Measurements from ENCODE around the gene FAM118A. TPM values are rescaled to one million over a fixed set of nuclear protein-coding genes. Genes with fewer than 3 reads are reported as not detected.

The FAM118A gene
- total RNA-seq, 1 donor from 2014 or later: 18.3 TPM

- Histone ChIP-seq H3K9ac (ENCODE audit: low read length) (no peak overlapping the region), H3K4me1 (ENCODE audit: insufficient read depth, low read length) (peaks cover 5% of the 10 kb centered on the region), H3K27ac (ENCODE audit: low read depth, low read length) (no peak overlapping the region), H3K9me3 (ENCODE audit: insufficient read depth, low read depth, low read length) (no peaks in the 10 kb centered on the region), H3K79me2 (ENCODE audit: insufficient read depth, low read length) (no peaks in the 10 kb centered on the region), H3K27me3 (ENCODE audit: insufficient read depth, low read length) (no peaks in the 10 kb centered on the region), H4K20me1 (ENCODE audit: insufficient read depth, low read length) (no peaks in the 10 kb centered on the region), H2AFZ (ENCODE audit: low read depth, low read length) (no peak overlapping the region), H3K4me3 (ENCODE audit: insufficient read depth, low read depth, low read length) (no peak overlapping the region), H3K4me2 (ENCODE audit: low read length) (no peak overlapping the region), H3K36me3 (ENCODE audit: insufficient read depth, low read length) (no peaks in the 10 kb centered on the region)
- no peaks in the 10 kb centered on the region for H3K36me3 Mint-ChIP-seq (ENCODE audit: low read depth, unreplicated experiment)
- no peak overlapping the region for H3K27ac Mint-ChIP-seq (ENCODE audit: unreplicated experiment)
- TF ChIP-seq EZH2 (IDR thresholded peaks at IDR 0.05; ENCODE audit: insufficient read depth, low read length) (no peak), CTCF (IDR thresholded peaks at IDR 0.05; ENCODE audit: insufficient read depth, low read depth, low read length) (no peak)
- DNase-seq (ENCODE audit: low read depth) (no peak), FAIRE-seq (no peak)
- peaks cover 5% of the 10 kb centered on the region for H3K9me3 Mint-ChIP-seq (ENCODE audit: unreplicated experiment)
- H3K4me3 Mint-ChIP-seq (ENCODE audit: unreplicated experiment): no peak overlapping the region
- peaks cover 8% of the 10 kb centered on the region for H3K4me1 Mint-ChIP-seq (ENCODE audit: low read depth, unreplicated experiment)
- peaks cover 13% of the 10 kb centered on the region for H3K27me3 Mint-ChIP-seq (ENCODE audit: low read depth, unreplicated experiment)
These were observed 47.4 kb upstream of the FAM118A start for GRCh38 chr22:45262195-45262930.

GRCh38 chr22:45262931-45263462 lies 46.7 kb upstream of the FAM118A start:
- no peak for DNase-seq (ENCODE audit: low read depth)
- Histone ChIP-seq H3K4me1 (ENCODE audit: insufficient read depth, low read length) (peaks cover 5% of the 10 kb centered on the region), H4K20me1 (ENCODE audit: insufficient read depth, low read length) (no peaks in the 10 kb centered on the region), H3K27ac (ENCODE audit: low read depth, low read length) (no peak overlapping the region), H3K27me3 (ENCODE audit: insufficient read depth, low read length) (no peaks in the 10 kb centered on the region), H3K4me2 (ENCODE audit: low read length) (no peak overlapping the region), H3K36me3 (ENCODE audit: insufficient read depth, low read length) (no peaks in the 10 kb centered on the region), H3K79me2 (ENCODE audit: insufficient read depth, low read length) (no peaks in the 10 kb centered on the region), H3K4me3 (ENCODE audit: insufficient read depth, low read depth, low read length) (no peak overlapping the region), H3K9ac (ENCODE audit: low read length) (no peak overlapping the region), H2AFZ (ENCODE audit: low read depth, low read length) (no peak overlapping the region), H3K9me3 (ENCODE audit: insufficient read depth, low read depth, low read length) (no peaks in the 10 kb centered on the region)
- Mint-ChIP-seq H3K4me1 (ENCODE audit: low read depth, unreplicated experiment) (peaks cover 8% of the 10 kb centered on the region), H3K27ac (ENCODE audit: unreplicated experiment) (no peak overlapping the region), H3K27me3 (ENCODE audit: low read depth, unreplicated experiment) (peaks cover 13% of the 10 kb centered on the region), H3K9me3 (ENCODE audit: unreplicated experiment) (peaks cover 5% of the 10 kb centered on the region), H3K4me3 (ENCODE audit: unreplicated experiment) (no peak overlapping the region), H3K36me3 (ENCODE audit: low read depth, unreplicated experiment) (no peaks in the 10 kb centered on the region)
- no peak for FAIRE-seq
- TF ChIP-seq CTCF (IDR thresholded peaks at IDR 0.05; ENCODE audit: insufficient read depth, low read depth, low read length) (no peak), EZH2 (IDR thresholded peaks at IDR 0.05; ENCODE audit: insufficient read depth, low read length) (no peak)

All from astrocyte (in vitro differentiated cells and primary cell).